HG03060 (cell line): ENCODE measurements around the gene RNF44.

Source experiments
- ATAC-seq: cut with Tn5 transposase; IDR thresholded peaks from one replicate; pipeline ENCODE4 v1.9.1; 2021; ENCODE audit warnings: low read depth, moderate number of reproducible peaks; ENCODE audit not compliant: unreplicated experiment

The RNF44 gene

GRCh38 chr5:176524987-176525386 is 12.2 kb downstream of the RNF44 start:
- no peak for ATAC-seq

DNA sequence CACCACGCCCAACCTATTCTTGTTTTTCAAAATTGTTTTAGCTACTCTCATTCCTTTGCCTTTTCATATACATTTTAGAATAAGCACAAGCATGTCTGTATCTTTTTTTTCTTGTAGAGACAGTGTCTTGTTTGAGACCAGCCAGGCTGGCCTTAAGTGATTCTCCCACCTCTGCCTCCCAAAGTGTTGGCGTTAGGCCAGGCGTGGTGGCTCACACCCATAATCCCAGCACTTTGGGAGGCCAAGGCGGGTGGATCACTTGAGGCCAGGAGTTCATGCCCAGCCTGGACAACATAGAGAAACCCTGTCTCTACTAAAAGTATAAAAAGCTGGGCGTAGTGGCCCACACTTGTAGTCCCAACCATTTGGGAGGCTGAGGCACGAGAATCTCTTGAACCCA is 13.1 kb downstream of the RNF44 start:
- ATAC-seq, result no peak

- ATAC-seq, result no peak
Observed at GRCh38 chr5:176521699-176522263, 15.4 kb downstream of the RNF44 start.

DNA sequence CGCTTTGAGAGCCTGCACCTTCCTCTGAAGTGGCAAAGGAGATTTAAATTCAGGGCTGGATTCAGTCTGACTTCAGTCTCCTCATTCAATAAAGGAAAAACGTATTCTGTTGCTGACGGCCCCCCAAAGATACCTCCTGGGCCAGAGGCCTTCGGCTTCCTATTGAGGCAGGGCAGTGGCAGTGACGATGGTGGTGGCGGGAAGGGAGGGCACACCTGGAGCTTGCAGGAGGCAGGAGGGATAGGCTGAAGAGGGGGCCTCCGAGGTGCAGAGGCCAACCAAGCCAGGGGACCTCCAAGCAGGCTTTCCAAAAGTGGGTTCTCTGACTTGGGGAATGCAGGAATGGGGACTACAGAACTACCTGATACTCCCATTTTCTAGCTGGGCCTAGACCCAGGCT is 15.9 kb downstream of the RNF44 start:
- ATAC-seq, result no peak

GRCh38 chr5:176519810-176520720 is 17.1 kb downstream of the RNF44 start:
- no peak for ATAC-seq

GRCh38 chr5:176517053-176517661 is 20.0 kb downstream of the RNF44 start:
- ATAC-seq, result no peak

- no peak for ATAC-seq
Observed at GRCh38 chr5:176515396-176515795, 21.8 kb downstream of the RNF44 start.

- no peak for ATAC-seq
Observed at GRCh38 chr5:176514244-176514950, 22.8 kb downstream of the RNF44 start.

DNA sequence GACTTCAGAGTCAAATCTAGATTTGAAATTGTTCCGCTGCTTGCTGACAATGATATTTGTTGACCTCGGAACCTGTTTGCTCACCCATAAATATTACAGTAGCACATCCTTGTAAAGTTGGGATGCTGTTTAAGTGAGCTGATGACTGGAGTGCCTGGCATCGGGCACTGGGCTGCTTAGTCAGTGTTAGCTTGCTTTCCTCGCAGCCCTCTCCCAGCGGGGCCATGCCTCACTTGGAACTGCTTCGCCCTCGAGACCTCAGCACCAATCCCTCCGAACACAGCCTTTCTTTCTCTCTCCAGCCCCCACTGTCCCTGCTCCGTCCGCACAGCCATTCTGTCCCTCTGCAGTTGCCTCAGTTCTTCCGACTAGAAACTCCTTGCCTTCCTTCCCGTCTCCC is 23.4 kb downstream of the RNF44 start:
- no peak for ATAC-seq

GRCh38 chr5:176508603-176509002 is 28.6 kb downstream of the RNF44 start:
- ATAC-seq, result no peak

DNA sequence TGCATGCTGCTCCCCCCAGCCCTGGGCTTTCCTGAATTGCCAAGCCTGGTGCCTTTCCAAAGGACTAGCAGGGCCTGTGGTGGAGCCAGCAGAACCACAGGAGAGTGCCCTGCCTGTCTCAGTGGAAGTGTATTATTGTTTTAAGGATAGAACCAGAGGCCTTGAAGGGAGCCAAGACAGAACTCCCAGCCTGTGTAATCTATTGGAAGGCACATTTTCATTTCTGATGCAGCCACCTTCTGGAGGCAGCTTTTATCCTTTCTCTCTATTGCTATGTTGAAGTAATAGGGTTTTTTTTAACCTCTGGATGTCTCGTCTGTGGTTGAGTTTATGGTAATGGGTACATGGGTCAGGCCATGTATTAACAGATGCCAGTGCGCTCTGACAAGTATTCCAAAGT is 29.3 kb downstream of the RNF44 start:
- ATAC-seq, result no peak

DNA sequence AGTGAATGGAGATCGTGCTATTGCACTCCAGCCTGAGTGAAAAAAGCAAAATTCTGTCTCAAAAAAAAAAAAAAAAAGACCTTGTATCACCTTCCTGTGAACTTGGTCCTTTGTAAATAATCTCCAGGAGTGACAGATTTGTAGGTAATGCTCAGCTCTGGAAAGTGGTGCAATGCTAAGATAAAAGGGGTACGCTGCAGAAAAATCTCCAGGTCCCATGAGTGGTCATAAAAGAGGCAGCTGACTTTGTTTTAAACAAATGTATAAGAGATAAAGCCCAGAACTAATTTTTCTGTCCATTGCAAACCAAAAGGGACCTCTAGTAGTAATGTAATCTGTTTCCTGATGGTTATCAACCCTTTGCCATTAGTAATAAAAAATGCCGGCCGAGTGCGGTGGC is 33.7 kb downstream of the RNF44 start:
- no peak for ATAC-seq

- ATAC-seq, result no peak
Observed at GRCh38 chr5:176501333-176501732, 35.9 kb downstream of the RNF44 start.

GRCh38 chr5:176500511-176500910 is 36.7 kb downstream of the RNF44 start:
- no peak for ATAC-seq

DNA sequence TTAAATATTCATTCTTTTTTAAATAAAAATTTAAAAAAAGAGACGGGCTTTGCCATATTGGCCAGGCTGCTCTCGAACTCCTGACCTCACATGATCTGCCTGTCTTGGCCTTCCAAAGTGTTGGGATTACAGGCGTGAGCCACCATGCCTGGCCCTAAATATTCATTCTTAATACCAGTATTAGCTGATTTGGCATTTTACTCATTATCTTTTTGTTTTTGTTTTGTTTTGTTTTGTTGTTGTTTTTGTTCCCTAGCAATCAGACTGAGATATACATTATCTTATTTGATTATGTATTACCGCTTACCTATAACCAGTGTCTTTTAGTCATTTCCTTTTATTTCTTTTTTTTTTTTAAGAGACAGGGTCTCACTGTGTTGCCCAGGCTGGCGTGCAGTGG is 37.9 kb downstream of the RNF44 start:
- ATAC-seq, result no peak

DNA sequence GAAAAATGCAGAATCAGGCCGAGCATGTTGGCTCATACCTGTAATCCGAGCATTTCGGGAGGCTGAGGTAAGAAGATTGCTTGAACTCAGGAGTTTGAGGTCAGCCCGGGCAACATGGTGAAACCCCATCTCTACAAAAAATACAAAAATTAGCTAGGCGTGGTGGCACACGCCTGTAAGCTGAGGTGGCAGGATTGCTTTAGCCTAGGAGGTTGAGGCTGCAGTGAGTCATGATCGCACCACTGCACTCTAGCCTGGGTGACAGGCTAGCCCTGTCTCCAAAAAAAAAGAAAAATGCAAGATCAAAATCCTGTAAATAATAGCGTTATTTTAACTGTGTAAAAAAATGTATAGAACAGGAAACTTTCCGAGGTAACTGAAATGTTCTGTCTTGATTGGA is 39.4 kb downstream of the RNF44 start:
- ATAC-seq, result no peak

GRCh38 chr5:176492431-176492830 is 44.8 kb downstream of the RNF44 start:
- no peak for ATAC-seq

- no peak for ATAC-seq
Observed at GRCh38 chr5:176491901-176492300, 45.3 kb downstream of the RNF44 start.

DNA sequence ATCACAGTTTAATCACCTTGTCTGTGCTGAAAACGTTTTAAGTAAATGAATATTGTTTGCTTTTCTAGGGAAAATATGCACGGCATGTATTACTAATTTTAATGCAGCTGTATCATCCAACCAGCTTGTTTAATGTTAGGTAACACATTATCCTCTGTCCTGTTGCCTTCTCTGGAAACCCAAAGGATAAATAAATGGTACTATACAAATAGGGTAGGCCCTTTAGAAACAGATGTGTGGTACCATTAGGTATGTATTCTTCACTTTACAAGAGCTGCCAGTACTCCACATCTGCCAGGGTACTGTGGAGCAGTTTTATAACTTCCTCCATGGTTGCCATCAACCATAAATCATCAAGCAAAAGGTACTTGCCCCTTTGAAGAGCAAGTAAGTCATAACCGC is 46.1 kb downstream of the RNF44 start:
- ATAC-seq, result no peak

DNA sequence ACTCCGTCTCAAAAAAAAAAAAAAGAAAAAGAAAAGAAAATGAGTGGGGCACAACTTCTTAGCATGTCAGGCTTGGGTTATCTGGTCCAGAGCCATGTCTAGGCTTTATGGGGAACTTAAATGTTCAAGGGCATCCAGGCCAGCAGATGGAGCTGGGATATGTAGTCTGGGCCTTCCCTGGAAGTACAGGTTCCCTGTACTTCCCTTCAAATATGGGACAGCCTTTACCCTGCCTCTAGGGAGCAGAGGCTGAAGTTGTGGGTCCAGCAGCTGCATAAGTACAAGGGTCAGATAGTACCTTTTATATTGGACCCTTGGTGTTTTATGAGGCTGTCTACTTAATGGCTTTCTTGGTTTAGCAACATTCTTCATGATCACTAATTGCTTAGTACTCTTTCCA is 46.9 kb downstream of the RNF44 start:
- ATAC-seq, result no peak

DNA sequence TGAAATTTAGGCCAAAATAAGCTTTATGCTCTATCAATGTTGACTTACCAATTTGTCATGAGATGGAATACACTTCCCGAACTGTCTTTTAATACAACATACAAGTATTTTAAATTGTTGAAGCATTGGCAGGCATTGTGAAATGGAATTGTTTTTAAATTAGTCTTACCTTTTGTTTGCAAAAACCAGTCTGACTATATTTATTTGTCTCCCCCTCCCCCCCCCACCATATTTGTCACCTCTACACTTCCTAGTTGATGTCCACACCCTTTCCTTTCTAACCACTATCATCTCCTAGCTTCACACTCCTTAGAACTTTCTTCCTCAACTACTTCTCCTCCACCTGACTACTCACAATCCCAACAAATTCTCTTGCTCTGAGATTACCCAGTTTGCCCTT is 48.1 kb downstream of the RNF44 start:
- no peak for ATAC-seq
